ENCODE measurements around the gene HSD17B1. TPM values are rescaled to one million over a fixed set of nuclear protein-coding genes. Genes with fewer than 3 reads are reported as not detected.

HSD17B1 gene
- total and polyA plus RNA-seq, 2 of the 13 experiments (the other 11 are each of a cell fraction or from before 2014, with no cell fraction given) = 0.54 to 0.93 TPM

GRCh38 chr17:42541041-42541833, 11.5 kb upstream of the HSD17B1 start (continued):
- TF ChIP-seq, protein P1, sequence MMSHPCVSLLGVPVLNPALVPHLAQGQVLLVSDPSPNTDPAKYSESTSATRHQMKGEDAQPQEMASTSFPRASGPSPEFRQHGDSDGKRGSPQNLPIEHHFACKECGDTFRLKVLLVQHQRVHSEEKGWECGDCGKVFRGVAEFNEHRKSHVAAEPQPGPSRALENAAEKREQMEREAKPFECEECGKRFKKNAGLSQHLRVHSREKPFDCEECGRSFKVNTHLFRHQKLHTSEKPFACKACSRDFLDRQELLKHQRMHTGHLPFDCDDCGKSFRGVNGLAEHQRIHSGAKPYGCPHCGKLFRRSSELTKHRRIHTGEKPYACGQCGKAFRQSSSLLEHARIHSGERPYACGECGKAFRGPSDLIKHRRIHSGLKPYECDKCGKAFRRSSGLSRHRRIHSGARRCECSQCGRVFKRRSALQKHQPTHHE (CRISPR knock-in tag; IDR thresholded peaks at IDR 0.05; ENCODE audit: borderline replicate concordance) = 0 out of 2 replicates have a peak, but pooled peaks have one; percentile 21
- TF ChIP-seq ZNF737 (CRISPR knock-in tag; IDR thresholded peaks at IDR 0.05; ENCODE audit: borderline replicate concordance) (no peak), DBP (CRISPR knock-in tag; IDR thresholded peaks at IDR 0.05; ENCODE audit: not compliant biosample characterization) (no peak), ZSCAN12 (CRISPR knock-in tag; IDR thresholded peaks at IDR 0.05) (peak; percentile 88; the same call in 1 of the 2 replicates), TAF1 (CRISPR knock-in tag; IDR thresholded peaks at IDR 0.05) (peak; percentile 42; the same call in 1 of the 2 replicates), PRMT3 (CRISPR knock-in tag; IDR thresholded peaks at IDR 0.05; ENCODE audit: borderline replicate concordance, low read depth) (no peak), MIXL1 (CRISPR knock-in tag; IDR thresholded peaks at IDR 0.05) (peak; percentile 89), HMGA1 (CRISPR knock-in tag; conservative IDR thresholded peaks at IDR 0.05) (no peak), ZBTB40 (IDR thresholded peaks at IDR 0.05) (no peak), ZBTB40 (CRISPR knock-in tag; IDR thresholded peaks at IDR 0.05) (peak; percentile 93; the same call in 1 of the 2 replicates), NFATC3 (CRISPR knock-in tag; IDR thresholded peaks at IDR 0.05) (no peak), ZNF33B (CRISPR knock-in tag; IDR thresholded peaks at IDR 0.05) (no peak), FIP1L1 (IDR thresholded peaks at IDR 0.05; ENCODE audit: borderline replicate concordance, insufficient read depth, low read depth, low read length) (no peak), MYC (CRISPR knock-in tag; IDR thresholded peaks at IDR 0.05; ENCODE audit: borderline replicate concordance) (peak; percentile 74; the same call in 1 of the 2 replicates), ZNF256 (CRISPR knock-in tag; conservative IDR thresholded peaks at IDR 0.05) (no peak), GPN1 (CRISPR knock-in tag; IDR thresholded peaks at IDR 0.05; ENCODE audit: borderline replicate concordance) (no peak)
- TF ChIP-seq, protein P2, sequence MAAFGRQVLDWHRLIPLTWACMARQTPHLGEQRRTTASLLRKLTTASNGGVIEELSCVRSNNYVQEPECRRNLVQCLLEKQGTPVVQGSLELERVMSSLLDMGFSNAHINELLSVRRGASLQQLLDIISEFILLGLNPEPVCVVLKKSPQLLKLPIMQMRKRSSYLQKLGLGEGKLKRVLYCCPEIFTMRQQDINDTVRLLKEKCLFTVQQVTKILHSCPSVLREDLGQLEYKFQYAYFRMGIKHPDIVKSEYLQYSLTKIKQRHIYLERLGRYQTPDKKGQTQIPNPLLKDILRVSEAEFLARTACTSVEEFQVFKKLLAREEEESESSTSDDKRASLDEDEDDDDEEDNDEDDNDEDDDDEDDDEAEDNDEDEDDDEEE (CRISPR knock-in tag; IDR thresholded peaks at IDR 0.05) = 0 out of 2 replicates have a peak, but pooled peaks have one; percentile 46
